ENCODE results near the gene DHH.

DHH gene

GRCh38 chr12:49037111-49037946 lies 57.3 kb downstream of the DHH start:
- in situ Hi-C loops (cut with HindIII; ENCODE audit: low sequenced_read_pairs): no loop called here

Measured in endothelial cell of hepatic sinusoid (primary cell).